IPS DF 19.7 (cell line): Measurements from ENCODE around the gene PTPRK.

Source experiments
- DNase-seq: peaks from one replicate; pipeline ENCODE4 v3.0.0-alpha.2; 2013; ENCODE audit warnings: low read depth, low spot score

PTPRK gene

DNA sequence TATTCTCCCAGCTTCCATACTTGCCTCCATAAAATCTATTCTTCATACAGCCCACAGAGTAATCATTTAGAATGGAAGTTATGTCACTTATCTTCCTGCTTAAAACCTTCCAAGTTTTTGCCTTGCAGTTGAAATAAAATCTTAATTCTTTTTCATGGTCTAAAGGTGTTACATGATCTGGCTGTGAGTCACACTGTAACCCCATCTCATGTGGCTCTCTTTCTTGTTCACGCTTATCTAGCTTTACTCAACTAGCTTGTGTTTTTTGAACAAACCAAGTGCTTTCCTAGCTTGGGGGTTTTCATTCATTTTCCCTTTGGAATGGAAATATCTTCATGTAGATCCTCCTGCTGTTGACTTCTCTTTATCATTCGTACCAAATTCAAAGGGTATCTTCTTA lies 596.0 kb downstream of the PTPRK start:
- DNase-seq = no peak

DNA sequence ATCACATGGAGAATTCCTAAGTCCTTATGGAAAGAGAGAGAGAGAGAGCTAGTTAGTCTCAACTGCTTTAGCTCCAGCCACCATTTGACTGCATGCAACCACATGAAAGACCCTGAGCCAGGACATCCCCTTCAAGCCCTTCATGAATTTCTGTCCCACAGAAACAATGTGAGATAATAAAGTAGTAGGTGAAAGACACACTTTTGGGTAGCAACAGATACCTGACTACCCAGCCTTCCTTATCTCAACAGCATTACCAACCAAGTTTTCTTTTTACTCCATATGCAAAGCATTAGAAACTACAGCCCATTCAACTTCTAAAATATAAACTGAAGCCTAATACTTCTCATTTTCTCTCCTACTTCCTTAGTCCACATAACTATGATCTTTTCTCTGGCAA lies 596.4 kb downstream of the PTPRK start:
- DNase-seq = no peak

DNA sequence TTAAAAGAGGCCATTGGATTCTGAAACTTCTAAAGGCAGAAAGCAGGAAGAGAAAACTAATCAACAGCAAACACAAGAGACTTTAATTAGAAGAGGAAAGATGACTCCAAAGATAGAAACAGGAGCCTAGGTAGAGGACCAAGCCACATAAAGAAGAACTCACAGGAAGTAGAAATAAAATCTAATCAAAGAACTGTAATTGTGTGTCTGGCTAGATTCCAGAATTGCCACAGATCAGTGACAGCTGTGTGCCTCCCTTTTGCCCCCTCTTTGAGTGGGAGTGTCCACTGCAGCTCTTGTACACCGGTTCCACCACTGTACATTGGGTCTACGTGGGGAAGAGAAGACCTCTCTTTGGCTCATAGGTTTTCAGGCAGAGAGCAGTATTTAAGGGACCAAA lies 597.3 kb downstream of the PTPRK start:
- no peak for DNase-seq

DNA sequence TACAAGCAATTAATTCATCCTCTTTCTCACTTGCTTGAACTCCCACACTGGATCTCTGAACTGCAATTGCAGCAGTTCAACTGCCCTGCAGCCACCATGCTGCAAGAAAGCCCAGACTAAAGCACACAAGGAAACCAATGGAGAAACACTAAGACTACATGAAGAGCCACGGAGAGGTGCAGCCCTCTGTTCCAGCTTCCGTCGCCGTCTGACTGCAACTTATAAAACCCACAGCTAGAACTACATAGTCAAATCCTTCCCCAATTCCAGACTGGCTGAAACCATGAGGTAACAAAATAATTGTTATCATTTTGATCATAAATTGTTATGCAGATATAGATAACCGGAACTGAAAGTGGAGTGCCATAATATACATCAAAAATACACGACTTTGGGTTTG lies 598.4 kb downstream of the PTPRK start:
- DNase-seq = no peak

DNA sequence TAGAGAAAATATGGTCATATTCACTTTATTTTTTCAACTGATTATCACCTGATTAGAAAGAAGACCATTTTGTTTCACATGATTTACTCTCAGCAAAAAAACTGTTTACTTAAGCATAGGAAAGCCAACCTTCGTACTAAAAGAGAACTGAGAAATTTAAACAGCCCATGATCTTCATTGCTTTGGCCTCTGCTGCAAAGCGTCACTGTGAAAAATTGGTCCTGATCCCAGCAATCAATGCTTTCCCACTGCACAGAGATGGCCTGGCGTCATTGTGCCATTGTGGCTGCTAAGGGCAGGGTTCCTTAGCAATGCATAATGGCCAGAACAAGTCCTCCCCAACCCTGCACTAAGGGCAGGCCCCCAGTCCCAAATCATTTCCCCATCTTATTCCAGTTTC lies 599.6 kb downstream of the PTPRK start:
- DNase-seq = no peak
